Neural crest cell (in vitro differentiated cells): ENCODE measurements around the gene LMO7. TPM values are rescaled to one million over a fixed set of nuclear protein-coding genes. Genes with fewer than 3 reads are reported as not detected.
"Not testable (repeated sequence)": the region's sequence is repeated elsewhere in the genome, so short reads cannot be mapped to it uniquely, and the experiment has no call there.

Experiments
- DNase-seq: peaks from one replicate; pipeline ENCODE4 v3.0.0; 2021; ENCODE audit warnings: low read depth, mixed read lengths, low spot score
- H3K27ac Mint-ChIP-seq: one replicate; pipeline ENCODE4 v1.8.0; 2021; ENCODE audit warnings: mild to moderate bottlenecking, mixed read lengths; ENCODE audit not compliant: unreplicated experiment
- H3K27me3 Mint-ChIP-seq: 2 replicates; pipeline ENCODE4 v1.8.0; 2021; ENCODE audit warnings: low read depth, mild to moderate bottlenecking, mixed read lengths
- H3K36me3 Mint-ChIP-seq: 2 replicates; pipeline ENCODE4 v1.8.0; 2021; ENCODE audit warnings: low read depth, mild to moderate bottlenecking, mixed read lengths
- H3K4me1 Mint-ChIP-seq: 2 replicates; pipeline ENCODE4 v1.8.0; 2021; ENCODE audit warnings: mixed read lengths
- H3K4me3 Mint-ChIP-seq: one replicate; pipeline ENCODE4 v1.8.0; 2021; ENCODE audit warnings: mild to moderate bottlenecking, mixed read lengths
- H3K9me3 Mint-ChIP-seq: 2 replicates; pipeline ENCODE4 v1.8.0; 2021; ENCODE audit warnings: mixed read lengths
- CTCF ChIP-seq: fragments of 200-600 bp; sonication (generic); conservative IDR thresholded peaks from 2 replicates; pipeline ENCODE4 v1.5.0; 2021; ENCODE audit warnings: antibody characterized with exemption, mild to moderate bottlenecking
- total RNA-seq: library from RNA; stranded (reverse); gene quantifications from 2 replicates; pipeline ENCODE4 v1.2.1, GENCODE V29; 2021

Gene LMO7
- total RNA-seq, 1 donor from 2014 or later: 4.8 TPM

- H3K27ac Mint-ChIP-seq: no peak overlapping the region
- H3K36me3 Mint-ChIP-seq: peaks cover 4% of the 10 kb centered on the region
- DNase-seq: no peak
- no peaks in the 10 kb centered on the region for H3K4me1 Mint-ChIP-seq
- H3K9me3 Mint-ChIP-seq: peaks cover 12% of the 10 kb centered on the region
- no peak overlapping the region for H3K4me3 Mint-ChIP-seq
- TF ChIP-seq CTCF: no peak
- no peaks in the 10 kb centered on the region for H3K27me3 Mint-ChIP-seq
These were observed 102.7 kb downstream of the LMO7 start for GRCh38 chr13:75738841-75739240.

GRCh38 chr13:75739244-75739868, 103.2 kb downstream of the LMO7 start:
- Mint-ChIP-seq H3K27ac (no peak overlapping the region), H3K4me1 (no peaks in the 10 kb centered on the region), H3K36me3 (peaks cover 2% of the 10 kb centered on the region), H3K4me3 (no peak overlapping the region), H3K9me3 (peaks cover 12% of the 10 kb centered on the region), H3K27me3 (no peaks in the 10 kb centered on the region)
- no peak for TF ChIP-seq CTCF
- no peak for DNase-seq

GRCh38 chr13:75740031-75740430, 103.9 kb downstream of the LMO7 start:
- no peak for DNase-seq
- no peaks in the 10 kb centered on the region for H3K4me1 Mint-ChIP-seq
- no peak for TF ChIP-seq CTCF
- peaks cover 2% of the 10 kb centered on the region for H3K36me3 Mint-ChIP-seq
- peaks cover 14% of the 10 kb centered on the region for H3K9me3 Mint-ChIP-seq
- H3K27ac Mint-ChIP-seq: no peak overlapping the region
- no peak overlapping the region for H3K4me3 Mint-ChIP-seq
- no peaks in the 10 kb centered on the region for H3K27me3 Mint-ChIP-seq

GRCh38 chr13:75743072-75743471, 106.9 kb downstream of the LMO7 start:
- H3K36me3 Mint-ChIP-seq, H3K27me3 Mint-ChIP-seq, H3K4me3 Mint-ChIP-seq, H3K4me1 Mint-ChIP-seq, DNase-seq, H3K27ac Mint-ChIP-seq: not testable (repeated sequence)
- peaks cover 19% of the 10 kb centered on the region for H3K9me3 Mint-ChIP-seq

GRCh38 chr13:75744127-75744526, 108.0 kb downstream of the LMO7 start:
- no peak overlapping the region for H3K4me3 Mint-ChIP-seq
- no peak overlapping the region for H3K27ac Mint-ChIP-seq
- H3K4me1 Mint-ChIP-seq: no peaks in the 10 kb centered on the region
- H3K9me3 Mint-ChIP-seq: peaks cover 19% of the 10 kb centered on the region
- H3K27me3 Mint-ChIP-seq: no peaks in the 10 kb centered on the region
- no peak for DNase-seq
- TF ChIP-seq CTCF: no peak
- H3K36me3 Mint-ChIP-seq: peaks cover 2% of the 10 kb centered on the region

- no peaks in the 10 kb centered on the region for H3K27me3 Mint-ChIP-seq
- TF ChIP-seq CTCF: no peak
- H3K36me3 Mint-ChIP-seq: peaks cover 2% of the 10 kb centered on the region
- no peaks in the 10 kb centered on the region for H3K4me1 Mint-ChIP-seq
- H3K4me3 Mint-ChIP-seq: no peak overlapping the region
- DNase-seq: no peak
- H3K27ac Mint-ChIP-seq: no peak overlapping the region
- peaks cover 19% of the 10 kb centered on the region for H3K9me3 Mint-ChIP-seq
These were observed 109.3 kb downstream of the LMO7 start for GRCh38 chr13:75745387-75745786.
